OCI-LY7 (cell line): ENCODE data around the gene VOPP1. TPM values are rescaled to one million over a fixed set of nuclear protein-coding genes. Genes with fewer than 3 reads are reported as not detected.

Source experiments
- BruUV-seq: library from RNA; stranded (reverse); fragments of 400-500 nt; replicated peaks from 2 replicates; lab custom pipeline; 2021; lab: Mats Ljungman, UMichigan
- CTCF ChIA-PET: fragments of 300-600 bp; sonication (Branson Sonifier 250); formaldehyde crosslinking; loops from one replicate; lab custom pipeline; 2022; ENCODE audit warnings: antibody characterized with exemption; ENCODE audit not compliant: unreplicated experiment; lab: Charles Lee
- POLR2A ChIA-PET: fragments of 300-600 bp; sonication (Branson Sonifier 250); formaldehyde crosslinking; loops from one replicate; lab custom pipeline; 2022; ENCODE audit warnings: antibody characterized with exemption; lab: Charles Lee
- DNase-seq: peaks from one replicate; pipeline ENCODE4 v3.0.0-alpha.2; 2015; ENCODE audit warnings: low spot score
- H2AFZ ChIP-seq: fragments of 200-600 bp; sonication (generic), shearing (Covaris generic); 2 replicates; pipeline ENCODE4 v1.6.1; 2014; ENCODE audit warnings: mild to moderate bottlenecking, antibody characterized with exemption, low read length, moderate library complexity
- H3K27ac ChIP-seq: fragments of 200-600 bp; sonication (generic); 2 replicates; pipeline ENCODE4 v1.5.1; 2014; ENCODE audit warnings: mixed run types, low read depth, mild to moderate bottlenecking, moderate library complexity, low read length, inconsistent platforms; ENCODE audit not compliant: poor library complexity, severe bottlenecking
- H3K36me3 ChIP-seq: fragments of 200-600 bp; sonication (generic); 2 replicates; pipeline ENCODE4 v1.6.1; 2014; ENCODE audit warnings: mild to moderate bottlenecking, antibody characterized with exemption, low read length, moderate library complexity, mixed read lengths; ENCODE audit not compliant: insufficient read depth
- H3K4me1 ChIP-seq: fragments of 200-600 bp; sonication (generic); 2 replicates; pipeline ENCODE4 v1.5.1; 2014; ENCODE audit warnings: mild to moderate bottlenecking, low read length; ENCODE audit not compliant: insufficient read depth, poor library complexity, severe bottlenecking
- H3K4me2 ChIP-seq: fragments of 200-600 bp; sonication (generic); 2 replicates; pipeline ENCODE4 v1.6.1; 2014; ENCODE audit warnings: mild to moderate bottlenecking, low read length
- H3K4me3 ChIP-seq: fragments of 200-600 bp; sonication (generic); 2 replicates; pipeline ENCODE4 v1.5.1; 2014; ENCODE audit warnings: mild to moderate bottlenecking, low read depth, low read length; ENCODE audit not compliant: poor library complexity, severe bottlenecking
- H3K79me2 ChIP-seq: fragments of 200-600 bp; sonication (generic); 2 replicates; pipeline ENCODE4 v1.6.1; 2016; ENCODE audit warnings: low read depth, mild to moderate bottlenecking, low read length, moderate library complexity, mixed read lengths; ENCODE audit not compliant: insufficient read depth
- H3K9me2 ChIP-seq: fragments of 200-600 bp; sonication (generic); 2 replicates; pipeline ENCODE4 v1.6.1; 2016; ENCODE audit warnings: mild to moderate bottlenecking, low read length, mixed read lengths; ENCODE audit not compliant: insufficient read depth
- H3K9me3 ChIP-seq: fragments of 200-600 bp; sonication (generic); 2 replicates; pipeline ENCODE4 v1.6.1; 2014; ENCODE audit warnings: mild to moderate bottlenecking, mixed run types, low read length, mixed read lengths
- H4K20me1 ChIP-seq: fragments of 200-600 bp; sonication (generic); 2 replicates; pipeline ENCODE4 v1.6.1; 2014; ENCODE audit warnings: mild to moderate bottlenecking, antibody characterized with exemption, low read length, moderate library complexity, mixed read lengths; ENCODE audit not compliant: insufficient read depth
- EZH2phosphoT487 ChIP-seq: fragments of 200-600 bp; sonication (generic); IDR thresholded peaks from 2 replicates; pipeline ENCODE4 v1.6.1; 2018; ENCODE audit warnings: low read depth, borderline replicate concordance, mild to moderate bottlenecking, mixed run types, antibody characterized with exemption, low read length, moderate library complexity, mixed read lengths
- intact Hi-C: fragments of 100-400 bp; cut with micrococcal nuclease; formaldehyde crosslinking; loops from one replicate; pipeline ENCODE4 v1.10.0; 2022; ENCODE audit not compliant: unreplicated experiment
- total RNA-seq, 2 experiments: library from RNA; depleted of rRNA in 1 of 2; stranded (reverse); fragments of >200 nt in 1 of 2; shearing (Covaris generic) in 1 of 2; gene quantifications; 2 replicates each; pipeline ENCODE4 v1.2.3, GENCODE V29; 2014 to 2022
- TF ChIP-seq, protein P1 (sequence below): fragments of 200-600 bp; sonication (generic); conservative IDR thresholded peaks from 2 replicates; pipeline ENCODE4 v1.5.1; 2014; ENCODE audit warnings: mild to moderate bottlenecking, antibody characterized with exemption, low read length, moderate library complexity, mixed read lengths

Gene VOPP1
- total RNA-seq, 2 experiments from 2014 or later, result 68.8 to 72.1 TPM

DNA sequence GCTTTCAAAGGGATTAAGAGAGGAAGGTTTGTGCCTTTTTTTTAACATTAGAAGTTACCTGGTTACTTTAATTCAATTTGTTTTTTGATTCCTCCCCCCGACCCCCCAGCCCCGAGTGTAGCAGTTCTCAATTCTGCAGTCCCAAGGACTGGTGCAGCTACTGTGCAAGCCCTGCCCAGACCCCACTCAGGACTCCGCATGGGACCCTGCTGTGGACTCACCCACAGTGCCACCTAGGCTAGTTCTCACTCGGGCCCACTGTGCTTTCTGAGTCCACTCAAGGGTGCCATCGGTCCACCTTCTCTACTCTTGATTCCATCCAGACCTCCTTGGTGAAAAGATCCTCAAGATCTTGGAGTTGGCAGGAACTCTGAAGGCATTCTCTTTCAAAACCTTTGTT, 77.4 kb downstream of the VOPP1 start:
- TF ChIP-seq, protein P1, sequence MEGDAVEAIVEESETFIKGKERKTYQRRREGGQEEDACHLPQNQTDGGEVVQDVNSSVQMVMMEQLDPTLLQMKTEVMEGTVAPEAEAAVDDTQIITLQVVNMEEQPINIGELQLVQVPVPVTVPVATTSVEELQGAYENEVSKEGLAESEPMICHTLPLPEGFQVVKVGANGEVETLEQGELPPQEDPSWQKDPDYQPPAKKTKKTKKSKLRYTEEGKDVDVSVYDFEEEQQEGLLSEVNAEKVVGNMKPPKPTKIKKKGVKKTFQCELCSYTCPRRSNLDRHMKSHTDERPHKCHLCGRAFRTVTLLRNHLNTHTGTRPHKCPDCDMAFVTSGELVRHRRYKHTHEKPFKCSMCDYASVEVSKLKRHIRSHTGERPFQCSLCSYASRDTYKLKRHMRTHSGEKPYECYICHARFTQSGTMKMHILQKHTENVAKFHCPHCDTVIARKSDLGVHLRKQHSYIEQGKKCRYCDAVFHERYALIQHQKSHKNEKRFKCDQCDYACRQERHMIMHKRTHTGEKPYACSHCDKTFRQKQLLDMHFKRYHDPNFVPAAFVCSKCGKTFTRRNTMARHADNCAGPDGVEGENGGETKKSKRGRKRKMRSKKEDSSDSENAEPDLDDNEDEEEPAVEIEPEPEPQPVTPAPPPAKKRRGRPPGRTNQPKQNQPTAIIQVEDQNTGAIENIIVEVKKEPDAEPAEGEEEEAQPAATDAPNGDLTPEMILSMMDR, result no peak
- no peak for TF ChIP-seq EZH2phosphoT487
- Histone ChIP-seq H3K79me2 (no peaks in the 10 kb centered on the region), H3K9me3 (no peaks in the 10 kb centered on the region), H3K4me1 (no peaks in the 10 kb centered on the region), H3K27ac (no peak overlapping the region), H4K20me1 (no peaks in the 10 kb centered on the region), H3K4me2 (no peak overlapping the region), H3K4me3 (no peak overlapping the region), H3K9me2 (no peaks in the 10 kb centered on the region), H3K36me3 (peaks cover 62% of the 10 kb centered on the region), H2AFZ (no peak overlapping the region)
- no peak for DNase-seq
- no TSS peak for BruUV-seq
- POLR2A ChIA-PET, result no interaction called here
- CTCF ChIA-PET, result no interaction called here
- intact Hi-C loops, result no loop called here

- no peak overlapping the region for H2AFZ ChIP-seq
- H3K27ac ChIP-seq, result no peak overlapping the region
- no peak for TF ChIP-seq EZH2phosphoT487
- TF ChIP-seq, protein P1, result no peak
- CTCF ChIA-PET, result no interaction called here
- DNase-seq, result no peak
- BruUV-seq, result no TSS peak
- H3K4me1 ChIP-seq, result no peaks in the 10 kb centered on the region
- H4K20me1 ChIP-seq, result no peaks in the 10 kb centered on the region
- POLR2A ChIA-PET, result interaction anchor here (0.6 to 1.4 kb wide), 3 partner anchors 9 to 13 kb away, joined by 3 to 5 read pairs (median 4); no protein-coding TSS in a partner anchor
- no peaks in the 10 kb centered on the region for H3K79me2 ChIP-seq
- H3K4me3 ChIP-seq, result no peak overlapping the region
- H3K9me3 ChIP-seq, result no peaks in the 10 kb centered on the region
- no peak overlapping the region for H3K4me2 ChIP-seq
- intact Hi-C loops, result no loop called here
- no peaks in the 10 kb centered on the region for H3K9me2 ChIP-seq
- peaks cover 74% of the 10 kb centered on the region for H3K36me3 ChIP-seq
Observed at GRCh38 chr7:55493408-55493807, 78.9 kb downstream of the VOPP1 start.

DNA sequence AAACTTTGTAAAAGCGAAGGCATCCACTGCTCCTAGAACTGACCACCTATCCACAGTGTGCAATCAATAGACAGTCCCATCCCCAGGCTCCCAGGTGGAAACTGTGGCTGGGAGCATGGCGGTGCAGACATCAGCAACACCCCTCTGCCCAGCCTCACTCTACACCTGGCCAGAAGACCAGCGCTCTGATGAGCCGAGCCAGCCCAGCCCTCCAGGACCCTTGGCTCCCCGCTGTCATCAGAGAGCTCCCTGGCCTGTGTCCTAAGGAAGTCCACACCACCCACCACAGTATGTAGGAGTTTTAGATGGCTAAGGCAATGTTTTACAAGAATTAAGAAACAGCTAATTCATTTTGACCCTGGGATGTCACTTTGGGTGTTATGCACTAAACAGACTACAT, 81.0 kb downstream of the VOPP1 start:
- no peaks in the 10 kb centered on the region for H3K79me2 ChIP-seq
- intact Hi-C loops, result no loop called here
- ChIA-PET POLR2A (no interaction called here), CTCF (no interaction called here)
- H3K9me2 ChIP-seq, result no peaks in the 10 kb centered on the region
- BruUV-seq, result no TSS peak
- no peak overlapping the region for H3K27ac ChIP-seq
- no peaks in the 10 kb centered on the region for H3K4me1 ChIP-seq
- H3K9me3 ChIP-seq, result no peaks in the 10 kb centered on the region
- H2AFZ ChIP-seq, result no peak overlapping the region
- H4K20me1 ChIP-seq, result no peaks in the 10 kb centered on the region
- no peak for TF ChIP-seq EZH2phosphoT487
- TF ChIP-seq, protein P1, result no peak
- peaks cover 81% of the 10 kb centered on the region for H3K36me3 ChIP-seq
- DNase-seq, result no peak
- no peak overlapping the region for H3K4me3 ChIP-seq
- no peak overlapping the region for H3K4me2 ChIP-seq
